Stimulated activated CD4-positive, alpha-beta T cell treated with anti-CD3 and anti-CD28 coated beads, Interleukin-12 subunit alpha, Interleukin-12 subunit beta, amount 100 ng/mL, for 48 hours (primary cell): Measurements from ENCODE around the gene FMR1NB.

Experiments
- DNase-seq, 3 donors: peaks; one replicate each; pipeline ENCODE4 v3.0.0-alpha.2; 2020; ENCODE audit warnings: low read depth in 2 of 3, low spot score in 1 of 3

Gene FMR1NB

GRCh38 chrX:147981038-147981752 is at the start of gene FMR1NB:
Gene FMR1NB (plus strand): TSS chrX:147981337. CDS start chrX:147981403, 66 bp downstream.
- no peak for DNase-seq

- DNase-seq: no peak
Measured at GRCh38 chrX:147933815-147934214, 47.3 kb upstream of the FMR1NB start.

- no peak for DNase-seq
Measured at GRCh38 chrX:147935156-147935758, 45.9 kb upstream of the FMR1NB start.

DNA sequence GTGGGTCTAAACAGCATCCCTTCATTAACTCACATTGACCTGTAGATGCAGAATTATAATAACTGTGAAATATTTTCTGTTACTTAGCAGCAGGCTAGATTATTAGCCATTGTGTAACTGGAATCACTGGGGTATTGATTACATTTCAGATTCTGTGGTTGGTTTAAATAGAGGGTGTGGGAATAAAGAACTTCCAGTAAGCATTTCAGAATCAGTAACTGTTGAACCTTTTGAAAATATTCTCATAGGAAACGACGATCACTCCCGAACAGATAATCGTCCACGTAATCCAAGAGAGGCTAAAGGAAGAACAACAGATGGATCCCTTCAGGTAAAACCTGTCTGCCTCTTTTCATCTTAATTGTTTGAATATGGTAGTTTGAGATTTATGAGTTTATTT is 35.9 kb upstream of the FMR1NB start:
- DNase-seq: no peak

DNA sequence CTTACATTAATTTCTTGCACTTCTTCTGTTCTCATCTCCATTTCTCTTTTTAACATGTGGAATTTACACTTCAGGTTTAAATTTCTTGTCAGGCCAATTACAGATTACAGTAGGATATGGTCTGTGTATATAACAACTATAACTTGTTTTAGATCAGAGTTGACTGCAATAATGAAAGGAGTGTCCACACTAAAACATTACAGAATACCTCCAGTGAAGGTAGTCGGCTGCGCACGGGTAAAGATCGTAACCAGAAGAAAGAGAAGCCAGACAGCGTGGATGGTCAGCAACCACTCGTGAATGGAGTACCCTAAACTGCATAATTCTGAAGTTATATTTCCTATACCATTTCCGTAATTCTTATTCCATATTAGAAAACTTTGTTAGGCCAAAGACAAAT is 32.6 kb upstream of the FMR1NB start:
- DNase-seq: no peak

- DNase-seq: no peak
Measured at GRCh38 chrX:147950352-147950751, 30.8 kb upstream of the FMR1NB start.

DNA sequence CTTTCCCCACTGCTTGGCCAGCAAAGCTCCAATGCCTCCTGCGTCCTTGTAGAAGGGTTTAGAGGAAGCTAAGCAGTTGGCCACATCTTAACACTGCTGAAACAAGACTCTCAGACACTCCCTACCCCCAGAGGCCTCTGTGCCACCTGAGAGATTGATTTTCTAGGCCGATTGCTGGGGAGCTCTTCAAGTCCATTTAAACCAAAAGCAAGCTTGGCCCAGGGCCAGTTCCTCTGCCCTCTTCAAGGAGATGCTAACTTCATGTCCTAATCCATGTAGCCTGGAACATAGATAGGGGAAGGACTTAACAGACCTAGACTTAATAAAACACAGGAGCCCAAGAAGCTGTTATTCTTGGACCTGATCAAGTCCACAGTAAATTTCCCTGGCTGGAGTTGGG is 27.2 kb upstream of the FMR1NB start:
- no peak for DNase-seq

DNA sequence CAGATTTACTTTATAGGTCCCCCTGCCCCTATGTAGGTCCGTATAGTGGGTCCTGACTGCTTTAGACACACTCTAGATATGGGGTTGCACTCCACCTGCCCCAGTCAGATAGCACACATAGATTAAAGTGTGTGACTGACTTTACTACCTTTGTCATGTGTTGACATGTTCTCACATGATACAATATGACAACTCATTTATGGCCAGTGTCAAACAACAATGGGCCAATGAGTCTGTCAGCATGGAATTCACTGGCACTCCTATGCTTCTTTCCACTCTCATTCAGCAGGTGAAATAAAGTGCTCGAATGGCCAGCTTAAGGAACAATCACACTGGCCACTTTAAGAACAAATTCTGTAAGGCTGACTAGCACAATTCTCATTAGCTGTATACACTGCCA is 23.8 kb upstream of the FMR1NB start:
- no peak for DNase-seq

- no peak for DNase-seq
Measured at GRCh38 chrX:147958291-147958690, 22.8 kb upstream of the FMR1NB start.

DNA sequence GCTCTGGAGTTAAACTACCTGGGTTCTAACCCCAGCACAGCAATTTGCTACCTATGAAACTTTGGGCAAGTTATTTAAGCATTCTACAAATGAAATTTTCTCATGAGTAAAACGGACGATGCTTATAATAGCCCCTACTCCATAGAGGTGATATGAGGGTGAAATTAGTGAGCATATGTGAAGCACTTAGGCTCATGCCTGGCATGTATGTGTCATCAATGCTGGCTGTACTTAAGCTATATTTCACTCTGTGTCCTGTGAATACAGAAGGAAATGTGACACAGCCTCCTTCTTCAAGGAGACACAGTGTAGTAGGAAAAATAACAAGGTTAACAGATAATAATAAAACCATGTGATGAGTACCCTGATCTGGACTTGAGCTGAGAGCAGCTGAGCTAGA is 20.4 kb upstream of the FMR1NB start:
- no peak for DNase-seq

- no peak for DNase-seq
Measured at GRCh38 chrX:147962476-147962875, 18.7 kb upstream of the FMR1NB start.

GRCh38 chrX:147978931-147979330 is 2.2 kb upstream of the FMR1NB start:
- DNase-seq: no peak

DNA sequence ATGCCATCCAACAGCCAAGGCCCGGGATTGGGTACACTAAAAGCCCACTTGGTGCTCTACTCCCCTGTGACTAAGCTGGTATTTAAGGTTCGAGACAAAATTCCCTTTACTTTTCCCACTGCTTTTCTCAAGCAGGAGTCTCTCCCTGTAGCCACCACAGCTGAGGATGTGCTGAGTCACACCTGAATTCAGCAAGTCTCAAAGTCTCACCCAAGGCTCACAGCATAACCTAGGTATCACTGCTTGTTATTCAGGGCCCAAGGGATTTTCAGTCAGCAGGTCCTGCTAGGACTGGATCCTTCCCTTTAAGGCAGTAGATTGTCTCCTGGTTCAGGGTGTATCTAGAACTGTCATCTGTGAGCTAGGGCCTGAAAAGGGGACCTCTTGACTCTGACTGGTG is 39.2 kb downstream of the FMR1NB start:
- DNase-seq: no peak

DNA sequence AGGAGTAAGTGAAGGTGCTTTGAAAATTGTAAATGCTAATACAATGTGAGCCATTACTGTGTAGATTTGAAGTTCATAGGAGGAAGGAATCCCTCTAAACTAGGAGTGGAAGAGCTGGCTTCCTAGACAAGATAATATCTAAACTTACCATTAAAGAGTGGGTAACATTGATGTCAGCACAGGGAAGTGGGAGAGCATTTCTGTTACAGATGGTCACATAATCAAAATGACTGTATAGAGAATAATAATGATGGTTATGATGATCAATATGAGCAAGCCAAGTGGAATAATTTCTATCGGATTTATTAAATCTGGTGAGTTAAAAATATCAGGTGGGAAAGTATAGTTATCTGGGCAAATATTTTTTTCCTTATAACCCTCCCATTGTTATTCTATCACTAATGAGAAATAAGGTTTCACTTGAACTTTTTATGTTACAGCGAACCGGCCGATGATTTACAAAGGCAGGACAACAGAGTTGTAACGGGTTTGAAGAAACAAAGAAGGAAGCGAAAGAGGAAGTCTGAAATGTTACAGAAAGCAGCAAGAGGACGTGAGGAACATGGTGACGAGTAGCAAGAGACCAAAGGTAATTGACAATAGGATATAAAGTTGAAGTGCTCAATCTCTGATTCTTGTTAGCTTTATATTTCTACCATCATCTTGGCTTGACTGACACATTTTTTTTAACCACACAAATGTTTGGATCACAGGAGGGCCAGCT is 43.5 kb downstream of the FMR1NB start:
- no peak for DNase-seq

DNA sequence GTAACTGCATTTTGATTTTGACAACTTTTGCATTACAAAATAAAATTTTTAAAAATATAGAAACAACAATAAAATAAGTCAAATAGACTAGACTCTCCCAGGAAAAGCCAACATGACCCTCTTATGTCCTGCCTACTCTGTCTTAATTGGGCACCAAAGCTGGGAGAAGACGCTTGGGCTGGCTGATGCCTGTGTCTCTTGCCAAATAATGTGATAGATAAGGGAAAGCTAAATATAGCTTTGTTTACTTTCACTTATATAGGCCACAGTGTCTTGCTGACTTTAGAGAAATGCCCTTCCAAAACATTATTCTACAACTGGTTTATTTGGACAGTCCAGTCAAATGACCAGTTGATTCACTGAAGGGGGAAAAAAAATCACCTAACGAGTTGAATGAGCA is 54.2 kb downstream of the FMR1NB start:
- no peak for DNase-seq

DNA sequence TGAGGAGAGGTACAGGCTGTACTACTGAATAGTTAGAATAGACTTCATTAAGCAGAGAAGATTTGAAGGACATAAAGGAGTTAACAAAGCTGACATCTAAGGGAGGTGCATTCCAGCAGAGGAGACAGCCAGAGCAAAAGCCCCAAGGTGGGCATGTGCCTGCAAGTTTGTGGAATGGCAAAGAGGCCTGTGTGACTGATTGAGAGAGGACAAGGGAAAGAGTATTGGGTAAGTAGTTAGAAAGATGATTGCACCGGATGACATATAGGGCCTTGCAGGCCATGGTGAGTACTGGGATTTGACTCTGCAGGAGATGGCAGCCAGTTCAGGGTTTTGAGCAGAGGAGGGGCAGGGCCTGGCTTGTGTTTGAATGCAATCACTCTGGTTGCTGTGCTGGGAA is 55.9 kb downstream of the FMR1NB start:
- no peak for DNase-seq

GRCh38 chrX:148043271-148043855 is 62.2 kb downstream of the FMR1NB start:
- DNase-seq: no peak

- no peak for DNase-seq
Measured at GRCh38 chrX:148047200-148047599, 66.1 kb downstream of the FMR1NB start.

DNA sequence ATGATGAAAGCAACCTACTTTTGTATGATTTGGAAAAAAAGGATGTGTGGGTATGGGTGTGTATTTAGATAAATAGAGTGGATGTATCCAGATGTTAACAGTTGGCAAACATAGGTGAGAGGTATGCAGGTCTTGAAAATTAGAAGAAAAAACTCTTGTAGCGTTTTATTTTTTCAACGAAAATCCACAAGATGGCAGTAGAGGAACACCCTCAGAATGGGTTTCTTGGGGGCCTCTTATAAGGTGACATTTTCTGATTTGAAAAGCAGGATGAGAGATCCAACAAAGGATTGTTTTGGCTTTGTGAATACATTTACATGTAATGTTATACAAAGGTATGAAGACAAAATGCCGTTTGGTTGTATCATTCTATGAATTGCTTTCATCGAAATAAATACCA is 68.3 kb downstream of the FMR1NB start:
- peak in 1 of 3 donors; percentile 16 for DNase-seq

- DNase-seq: no peak
Measured at GRCh38 chrX:148051973-148052372, 70.8 kb downstream of the FMR1NB start.

DNA sequence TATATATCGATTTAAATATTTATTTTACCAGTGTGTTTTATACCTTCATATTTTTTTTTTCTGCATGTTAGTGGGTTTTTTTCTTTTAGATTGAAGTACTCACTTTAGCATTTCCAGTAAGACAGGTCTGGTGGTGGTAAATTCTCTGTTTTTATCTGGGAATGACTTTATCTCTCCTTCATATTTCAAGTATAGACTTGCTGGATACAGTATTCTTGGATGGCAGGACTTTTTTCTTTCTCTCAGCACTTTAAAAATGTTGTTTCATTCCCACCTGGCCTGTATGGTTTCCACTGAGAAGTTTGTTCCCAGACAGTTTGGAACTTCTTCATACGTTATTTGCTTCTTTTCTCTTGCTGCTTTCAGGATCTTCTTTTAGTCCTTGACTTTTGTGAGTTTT is 86.1 kb downstream of the FMR1NB start:
- DNase-seq: no peak
